LNCAP (cell line): ENCODE measurements around the gene KCNMA1.

Experiments
- TF ChIP-seq, protein P1 (sequence below): fragments of 450-650 bp; IDR thresholded peaks from 2 replicates; pipeline ENCODE4 v1.5.1; 2017; ENCODE audit warnings: mild to moderate bottlenecking

The KCNMA1 gene

DNA sequence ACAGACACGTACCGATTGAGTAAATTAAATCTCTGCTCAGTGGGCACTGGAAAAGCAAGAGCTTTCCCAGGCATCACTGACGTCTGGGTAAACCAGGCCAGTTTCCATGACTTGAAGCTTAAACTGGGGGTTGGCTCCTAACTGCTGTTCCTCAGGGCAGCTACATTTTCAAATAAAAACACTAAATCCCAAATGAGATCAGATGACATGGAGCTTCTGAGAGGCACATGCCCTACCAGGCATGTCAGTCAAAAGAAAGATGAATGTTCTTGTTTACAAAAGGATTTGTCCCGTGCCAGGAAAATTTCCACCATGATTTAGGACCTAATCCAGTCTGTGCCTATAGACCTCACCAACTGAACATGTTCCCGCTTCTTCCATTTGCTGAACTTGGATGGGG, 220.2 kb downstream of the KCNMA1 start:
- TF ChIP-seq, protein P1, sequence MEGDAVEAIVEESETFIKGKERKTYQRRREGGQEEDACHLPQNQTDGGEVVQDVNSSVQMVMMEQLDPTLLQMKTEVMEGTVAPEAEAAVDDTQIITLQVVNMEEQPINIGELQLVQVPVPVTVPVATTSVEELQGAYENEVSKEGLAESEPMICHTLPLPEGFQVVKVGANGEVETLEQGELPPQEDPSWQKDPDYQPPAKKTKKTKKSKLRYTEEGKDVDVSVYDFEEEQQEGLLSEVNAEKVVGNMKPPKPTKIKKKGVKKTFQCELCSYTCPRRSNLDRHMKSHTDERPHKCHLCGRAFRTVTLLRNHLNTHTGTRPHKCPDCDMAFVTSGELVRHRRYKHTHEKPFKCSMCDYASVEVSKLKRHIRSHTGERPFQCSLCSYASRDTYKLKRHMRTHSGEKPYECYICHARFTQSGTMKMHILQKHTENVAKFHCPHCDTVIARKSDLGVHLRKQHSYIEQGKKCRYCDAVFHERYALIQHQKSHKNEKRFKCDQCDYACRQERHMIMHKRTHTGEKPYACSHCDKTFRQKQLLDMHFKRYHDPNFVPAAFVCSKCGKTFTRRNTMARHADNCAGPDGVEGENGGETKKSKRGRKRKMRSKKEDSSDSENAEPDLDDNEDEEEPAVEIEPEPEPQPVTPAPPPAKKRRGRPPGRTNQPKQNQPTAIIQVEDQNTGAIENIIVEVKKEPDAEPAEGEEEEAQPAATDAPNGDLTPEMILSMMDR: no peak

DNA sequence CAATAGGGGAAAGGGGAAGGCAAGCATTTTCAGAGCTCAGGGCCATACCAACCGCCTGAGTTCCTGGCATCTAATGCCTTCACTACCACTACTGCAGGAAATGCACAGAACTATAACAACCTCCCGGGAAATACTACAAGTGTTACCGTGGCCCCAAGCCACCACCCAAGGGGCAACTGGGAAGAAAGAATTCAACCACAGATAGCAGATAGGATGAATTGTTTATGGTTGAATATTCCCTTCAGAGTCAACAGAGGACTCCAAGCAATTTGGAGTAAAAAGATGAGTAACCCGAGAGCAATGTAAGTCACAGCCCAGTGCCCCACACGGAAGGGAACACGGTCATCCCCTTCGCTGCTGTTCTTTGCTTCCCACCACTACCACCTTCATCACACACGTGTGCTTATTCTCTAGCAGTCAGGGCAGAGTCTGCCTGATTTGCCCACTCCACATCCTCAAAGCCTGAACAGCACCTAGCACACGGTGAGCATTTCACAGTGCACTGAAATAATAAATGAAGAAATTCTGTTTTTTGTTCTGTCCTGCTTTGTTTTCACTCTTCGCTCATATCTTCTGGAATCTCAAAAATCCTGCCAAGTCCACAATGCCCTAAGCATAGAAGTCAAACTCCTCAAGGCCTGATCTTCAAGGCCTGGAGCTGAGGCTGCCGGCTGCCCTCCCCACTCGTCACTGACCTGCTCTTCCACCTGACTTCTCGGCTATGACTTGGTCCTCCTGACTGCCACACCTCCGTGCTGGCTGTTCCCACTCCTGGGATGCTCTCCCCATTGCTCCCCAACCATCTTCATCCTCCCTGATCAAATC, 221.1 kb downstream of the KCNMA1 start:
- TF ChIP-seq, protein P1: no peak

DNA sequence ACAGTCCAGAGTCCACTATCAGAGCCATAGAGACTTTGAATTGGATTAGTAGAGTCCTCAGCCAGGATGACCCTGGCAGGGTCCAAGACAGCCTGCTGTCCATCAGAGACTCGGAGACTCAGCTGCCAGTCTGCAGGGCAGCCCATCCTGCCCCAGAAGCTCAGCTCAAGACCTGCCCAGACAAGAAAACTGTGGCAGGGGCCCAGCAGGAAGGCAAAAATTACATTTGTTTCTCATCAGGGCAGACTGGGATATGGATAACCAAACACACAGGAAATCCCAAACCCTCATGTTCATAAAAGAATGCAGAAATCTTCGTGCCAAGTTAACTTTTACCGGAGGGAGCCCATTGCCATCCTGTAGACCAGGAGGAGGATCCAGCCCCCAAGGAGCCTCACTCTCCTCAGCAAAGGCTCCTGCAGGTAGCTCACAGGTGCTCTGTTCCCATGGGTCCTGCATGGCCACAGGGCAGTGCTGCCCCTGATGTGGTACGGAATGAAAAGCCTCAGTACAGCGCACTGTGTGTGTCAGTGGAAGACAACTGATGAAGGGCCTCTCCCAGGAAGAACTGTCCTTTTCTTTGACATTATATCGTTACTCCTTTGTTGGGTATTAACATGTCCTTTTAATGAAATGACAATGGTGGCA, 222.2 kb downstream of the KCNMA1 start:
- TF ChIP-seq, protein P1: no peak

DNA sequence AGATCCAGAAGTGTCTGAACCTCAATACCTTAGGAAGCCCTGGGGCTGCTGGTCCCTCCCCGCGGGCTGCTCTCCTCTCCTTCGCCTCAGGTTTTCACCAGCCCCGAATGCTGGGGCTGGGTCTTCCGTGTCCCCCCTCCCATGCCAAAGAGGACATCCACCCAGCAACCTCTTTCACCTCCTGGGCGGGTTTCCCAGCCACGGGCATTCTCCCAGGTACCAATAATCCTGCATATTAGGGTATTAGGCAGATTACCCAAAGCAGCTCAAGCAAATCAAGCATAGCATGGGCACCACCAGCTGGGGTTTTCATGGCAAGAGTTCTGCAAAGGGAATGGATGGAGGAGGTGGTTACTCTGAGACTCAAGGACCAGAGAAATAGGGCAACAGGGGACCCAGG, 224.4 kb downstream of the KCNMA1 start:
- TF ChIP-seq, protein P1: no peak

DNA sequence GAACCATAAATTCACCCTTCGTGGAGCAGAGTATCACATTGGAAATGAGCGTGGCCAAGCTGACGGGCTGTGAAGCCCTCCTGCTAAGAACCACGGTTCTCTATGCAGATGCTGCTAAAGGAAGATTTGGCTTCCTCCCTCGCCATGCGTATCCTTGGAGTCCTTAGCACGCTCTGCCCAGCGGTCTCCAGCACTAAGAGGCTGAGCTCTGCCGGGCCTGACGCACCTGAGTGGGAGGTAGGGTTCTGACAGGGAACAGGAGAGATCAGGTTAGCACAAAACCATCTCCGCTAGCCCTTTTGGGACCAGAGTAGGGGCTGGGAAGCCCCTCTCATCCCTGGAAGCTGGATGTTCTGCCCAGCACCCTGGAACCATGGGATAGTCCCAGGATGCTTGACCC, 225.8 kb downstream of the KCNMA1 start:
- TF ChIP-seq, protein P1: no peak

DNA sequence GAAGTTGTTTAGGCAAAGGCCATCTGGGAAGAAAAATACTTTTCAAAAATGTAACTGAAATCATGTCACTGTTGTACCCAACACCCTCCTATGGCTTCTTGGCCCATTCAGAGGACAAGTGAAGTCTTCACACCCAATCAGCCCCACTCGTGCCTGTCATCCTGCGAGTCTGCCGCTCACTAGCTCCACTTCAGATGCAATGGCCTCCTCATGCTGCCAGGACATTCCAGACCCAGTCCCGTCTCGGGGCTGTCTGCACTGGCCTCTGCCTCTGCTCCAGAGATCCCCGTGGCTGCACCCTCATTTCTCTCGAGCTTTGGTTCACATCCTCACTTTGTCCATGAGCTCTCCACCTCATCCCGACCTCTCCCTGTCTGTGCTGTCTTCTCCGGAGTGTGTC, 227.1 kb downstream of the KCNMA1 start:
- TF ChIP-seq, protein P1: no peak

DNA sequence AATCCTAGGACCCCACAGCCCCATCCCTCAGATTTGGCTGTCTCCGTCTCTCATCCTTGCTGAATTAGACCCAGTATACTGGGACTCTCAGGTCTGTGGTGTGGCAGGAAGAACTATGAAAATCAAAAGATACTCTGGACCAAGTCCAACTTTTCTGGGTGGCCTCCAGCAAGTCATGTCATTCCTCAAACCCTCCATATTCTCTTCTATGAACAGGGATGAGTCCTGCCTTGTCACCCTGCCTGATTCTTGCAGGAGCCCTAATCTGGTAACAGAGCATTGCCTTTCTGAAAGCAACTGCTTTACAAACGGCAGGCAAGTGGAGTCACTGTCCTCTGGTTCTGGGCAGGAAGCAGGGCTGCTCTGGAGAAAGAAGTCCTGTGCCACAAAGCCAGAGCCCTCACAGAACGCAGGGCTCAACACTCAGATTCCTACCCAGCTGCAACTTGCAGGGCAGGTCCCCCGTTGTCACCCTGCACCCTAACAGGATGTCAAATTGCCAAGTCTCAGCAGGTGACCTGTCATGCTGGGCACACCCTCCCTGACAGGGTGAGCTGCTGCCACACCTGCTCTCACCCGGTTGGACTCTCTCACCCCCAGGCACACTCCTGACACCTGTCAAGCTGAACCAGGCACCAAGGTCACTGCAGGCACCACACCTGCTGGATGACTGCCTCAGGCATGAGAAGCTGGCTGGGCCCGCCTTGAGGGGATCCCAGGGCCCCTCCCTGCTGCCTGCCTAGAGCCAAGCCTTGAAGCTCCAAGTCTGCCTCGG, 227.7 kb downstream of the KCNMA1 start:
- TF ChIP-seq, protein P1: no peak
